GM23338 (cell line): ENCODE measurements around the gene CBLN3. TPM values are rescaled to one million over a fixed set of nuclear protein-coding genes. Genes with fewer than 3 reads are reported as not detected.

Experiments
- ATAC-seq: fragments of 200-7000 bp; cut with Tn5 transposase; 3 replicates; pipeline ENCODE4 v1.9.1; 2020
- DNase-seq: peaks from one replicate; pipeline ENCODE4 v3.0.0-alpha.2; 2015; ENCODE audit warnings: low spot score
- H2AFZ ChIP-seq: fragments of 200-600 bp; sonication (generic); 2 replicates; pipeline ENCODE4 v1.8.0; 2016; ENCODE audit warnings: antibody characterized with exemption, mild to moderate bottlenecking, moderate library complexity
- H3F3A ChIP-seq: fragments of 200-600 bp; sonication (generic); replicated peaks from 2 replicates; pipeline ENCODE4 v1.8.0; 2017; ENCODE audit warnings: antibody characterized with exemption, mixed run types, low read depth
- H3K27ac ChIP-seq: fragments of 200-600 bp; sonication (generic); 2 replicates; pipeline ENCODE4 v1.6.1; 2016; ENCODE audit warnings: low read depth
- H3K27me3 ChIP-seq: fragments of 200-600 bp; sonication (generic); 2 replicates; pipeline ENCODE4 v1.8.0; 2016; ENCODE audit warnings: mild to moderate bottlenecking, mixed run types, moderate library complexity; ENCODE audit not compliant: insufficient read depth
- H3K36me3 ChIP-seq: fragments of 200-600 bp; sonication (generic); 2 replicates; pipeline ENCODE4 v1.8.0; 2016; ENCODE audit warnings: mild to moderate bottlenecking; ENCODE audit not compliant: insufficient read depth
- H3K4me1 ChIP-seq: fragments of 200-600 bp; sonication (generic); 2 replicates; pipeline ENCODE4 v1.8.0; 2016; ENCODE audit warnings: mild to moderate bottlenecking, moderate library complexity; ENCODE audit not compliant: insufficient read depth
- H3K4me2 ChIP-seq: fragments of 200-600 bp; sonication (generic); 2 replicates; pipeline ENCODE4 v1.7.1; 2017; ENCODE audit warnings: mixed run types
- H3K4me3 ChIP-seq: fragments of 200-600 bp; sonication (generic); 2 replicates; pipeline ENCODE4 v1.6.1; 2016; ENCODE audit warnings: mixed run types
- H3K79me2 ChIP-seq: fragments of 200-600 bp; sonication (generic); replicated peaks from 2 replicates; pipeline ENCODE4 v1.8.0; 2017; ENCODE audit warnings: mild to moderate bottlenecking; ENCODE audit not compliant: insufficient read depth
- H3K9me2 ChIP-seq: fragments of 200-600 bp; sonication (generic); 2 replicates; pipeline ENCODE4 v1.8.0; 2017; ENCODE audit not compliant: insufficient read depth
- H4K20me1 ChIP-seq: fragments of 200-600 bp; sonication (generic); replicated peaks from 2 replicates; pipeline ENCODE4 v1.8.0; 2017; ENCODE audit warnings: mild to moderate bottlenecking; ENCODE audit not compliant: insufficient read depth
- H3K27ac Mint-ChIP-seq: 2 replicates; pipeline ENCODE4 v1.8.0; 2020; ENCODE audit warnings: inconsistent platforms, mild to moderate bottlenecking, moderate library complexity, mixed read lengths
- H3K27me3 Mint-ChIP-seq: 3 replicates; pipeline ENCODE4 v1.8.0; 2022; ENCODE audit warnings: low read depth, mild to moderate bottlenecking, moderate library complexity, mixed read lengths, inconsistent platforms; ENCODE audit not compliant: insufficient read depth, poor library complexity
- H3K36me3 Mint-ChIP-seq: 3 replicates; pipeline ENCODE4 v1.8.0; 2021; ENCODE audit warnings: low read depth, mild to moderate bottlenecking, inconsistent platforms, moderate library complexity, mixed read lengths
- H3K4me1 Mint-ChIP-seq: 3 replicates; pipeline ENCODE4 v1.8.0; 2020; ENCODE audit warnings: mild to moderate bottlenecking, inconsistent platforms, mixed read lengths
- H3K4me3 Mint-ChIP-seq: 3 replicates; pipeline ENCODE4 v1.8.0; 2021; ENCODE audit warnings: moderate library complexity, mild to moderate bottlenecking, inconsistent platforms, mixed read lengths
- H3K9me3 Mint-ChIP-seq: 3 replicates; pipeline ENCODE4 v1.8.0; 2020; ENCODE audit warnings: moderate library complexity, mild to moderate bottlenecking, inconsistent platforms, mixed read lengths
- JUNB ChIP-seq: IDR thresholded peaks from one replicate; pipeline ENCODE4 v1.6.1; 2016; ENCODE audit warnings: antibody characterized with exemption; ENCODE audit not compliant: unreplicated experiment
- REST ChIP-seq: IDR thresholded peaks from one replicate; pipeline ENCODE4 v1.6.1; 2018; ENCODE audit warnings: antibody characterized with exemption; ENCODE audit not compliant: unreplicated experiment
- ZNF114 ChIP-seq: fragments of 250-450 bp; sonication (Bioruptor Pico); IDR thresholded peaks from 2 replicates; pipeline ENCODE4 v1.5.0; 2020; ENCODE audit warnings: mild to moderate bottlenecking, moderate library complexity
- ZNF462 ChIP-seq: fragments of 250-450 bp; sonication (Bioruptor Pico); IDR thresholded peaks from 2 replicates; pipeline ENCODE4 v1.5.0; 2020; ENCODE audit warnings: mild to moderate bottlenecking, moderate library complexity
- polyA plus RNA-seq: library from polyadenylated mRNA; unstranded; fragments of >200 nt; fragmentation: Nextera tagmentation; extraction: Ambion mirVana; gene quantifications from 2 replicates; pipeline ENCODE4 v1.2.1, GENCODE V29; 2016
- total RNA-seq: library from RNA; depleted of rRNA; stranded (reverse); fragments of >200 nt; shearing (Covaris generic); gene quantifications from 2 replicates; pipeline ENCODE4 v1.2.3, GENCODE V29; 2014

The CBLN3 gene
- total and polyA plus RNA-seq, 2 experiments from 2014 or later, result 0.07 to 0.19 TPM

- ATAC-seq, result no peak
- Histone ChIP-seq H2AFZ (no peak overlapping the region), H3K36me3 (no peaks in the 10 kb centered on the region), H3F3A (peaks cover 7% of the 10 kb centered on the region), H3K79me2 (no peaks in the 10 kb centered on the region), H3K27ac (no peak overlapping the region), H3K9me2 (no peaks in the 10 kb centered on the region), H3K4me2 (no peak overlapping the region), H3K27me3 (0 out of 2 replicates have a peak, but pooled peaks cover 5% of the 10 kb centered on the region), H3K4me3 (no peak overlapping the region), H3K4me1 (peaks cover 12% of the 10 kb centered on the region), H4K20me1 (no peaks in the 10 kb centered on the region; the same call in 1 of the 2 replicates)
- Mint-ChIP-seq H3K4me3 (no peak overlapping the region), H3K9me3 (no peaks in the 10 kb centered on the region), H3K4me1 (peaks cover 15% of the 10 kb centered on the region; the same call in 2 of the 3 replicates), H3K36me3 (peaks cover 33% of the 10 kb centered on the region), H3K27ac (no peak overlapping the region), H3K27me3 (peaks cover 17% of the 10 kb centered on the region)
- TF ChIP-seq ZNF462, result no peak
- no peak for TF ChIP-seq ZNF114 (CRISPR knock-in tag)
- no peak for TF ChIP-seq REST
- TF ChIP-seq JUNB, result no peak
- DNase-seq, result no peak
Observed at GRCh38 chr14:24435192-24435810, 5.8 kb upstream of the CBLN3 start.
